Esophagus muscularis mucosa (tissue), 4 donors: ENCODE results near the gene EML6.

Source experiments
- CTCF ChIP-seq, 3 experiments: fragments of 200-600 bp in 2 of 3; fragments of 450-650 bp in 1 of 3; sonication (generic) in 2 of 3; IDR thresholded peaks; one replicate each; pipeline ENCODE4 v1.5.1; 2017 to 2019; ENCODE audit warnings: antibody characterized with exemption in 3 of 3, mild to moderate bottlenecking in 2 of 3, moderate library complexity in 1 of 3
- EP300 ChIP-seq: sonication (generic); formaldehyde crosslinking; IDR thresholded peaks from one replicate; pipeline ENCODE4 v1.6.1; 2017; ENCODE audit warnings: antibody characterized with exemption
- POLR2A ChIP-seq: fragments of 450-650 bp; IDR thresholded peaks from one replicate; pipeline ENCODE4 v1.6.1; 2017; ENCODE audit warnings: antibody characterized with exemption, moderate library complexity, mild to moderate bottlenecking, low read depth
- POLR2AphosphoS5 ChIP-seq, 2 donors: sonication (generic); formaldehyde crosslinking; IDR thresholded peaks; one replicate each; pipeline ENCODE4 v1.6.1; 2017; ENCODE audit warnings: antibody characterized with exemption in 2 of 2

GRCh38 chr2:54735636-54736035 is 12.2 kb downstream of the EML6 start:
- TF ChIP-seq POLR2AphosphoS5 (IDR thresholded peaks at IDR 0.05) (no peak), CTCF (IDR thresholded peaks at IDR 0.05) (no peak), POLR2A (no peak), EP300 (no peak)
